K562 (cell line): Measurements from ENCODE around the gene POLD4.

Source experiments
- ELF4 ChIP-seq: fragments of 450-650 bp; formaldehyde crosslinking; IDR thresholded peaks from 2 replicates; pipeline ENCODE4 v1.4.0; 2022; ENCODE audit warnings: missing genetic modification characterization
- TF ChIP-seq, protein P1 (sequence below), 3 experiments: IDR thresholded peaks in 2 of 3; conservative IDR thresholded peaks in 1 of 3; 2 replicates each; pipeline ENCODE4 v1.5.1; 2011 to 2012; ENCODE audit warnings: low read length in 3 of 3, mild to moderate bottlenecking in 3 of 3, control low read depth in 2 of 3, improper control_type of control experiment in 1 of 3, inconsistent platforms in 1 of 3, low read depth in 1 of 3, mixed read lengths in 1 of 3, moderate library complexity in 1 of 3; ENCODE audit not compliant: insufficient read depth in 2 of 3

DNA sequence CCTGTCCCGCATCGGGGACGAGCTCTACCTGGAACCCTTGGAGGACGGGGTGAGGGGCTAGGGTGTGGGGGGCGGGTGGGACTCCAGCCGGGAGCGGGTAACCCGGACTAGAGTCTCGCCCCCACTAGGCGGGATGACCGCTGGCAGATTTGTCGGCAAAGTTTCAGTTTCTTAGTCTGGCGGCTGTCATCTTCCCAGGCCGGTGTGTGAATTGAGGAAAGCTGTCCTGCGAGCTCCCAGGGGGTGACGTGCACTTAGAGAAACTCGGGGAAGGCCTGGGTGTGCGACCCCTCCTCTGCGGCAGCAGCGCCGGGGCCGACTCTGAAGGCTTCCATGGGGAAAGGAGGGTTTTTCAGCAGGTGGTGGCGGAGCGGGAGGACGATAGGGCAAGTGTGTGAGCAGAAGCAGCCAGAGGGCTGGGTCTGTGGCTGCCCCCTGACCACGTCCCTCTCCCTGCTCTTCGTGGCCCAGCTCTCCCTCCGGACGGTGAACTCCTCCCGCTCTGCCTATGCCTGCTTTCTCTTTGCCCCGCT is 38.9 kb upstream of the POLD4 start:
- TF ChIP-seq, protein P1, sequence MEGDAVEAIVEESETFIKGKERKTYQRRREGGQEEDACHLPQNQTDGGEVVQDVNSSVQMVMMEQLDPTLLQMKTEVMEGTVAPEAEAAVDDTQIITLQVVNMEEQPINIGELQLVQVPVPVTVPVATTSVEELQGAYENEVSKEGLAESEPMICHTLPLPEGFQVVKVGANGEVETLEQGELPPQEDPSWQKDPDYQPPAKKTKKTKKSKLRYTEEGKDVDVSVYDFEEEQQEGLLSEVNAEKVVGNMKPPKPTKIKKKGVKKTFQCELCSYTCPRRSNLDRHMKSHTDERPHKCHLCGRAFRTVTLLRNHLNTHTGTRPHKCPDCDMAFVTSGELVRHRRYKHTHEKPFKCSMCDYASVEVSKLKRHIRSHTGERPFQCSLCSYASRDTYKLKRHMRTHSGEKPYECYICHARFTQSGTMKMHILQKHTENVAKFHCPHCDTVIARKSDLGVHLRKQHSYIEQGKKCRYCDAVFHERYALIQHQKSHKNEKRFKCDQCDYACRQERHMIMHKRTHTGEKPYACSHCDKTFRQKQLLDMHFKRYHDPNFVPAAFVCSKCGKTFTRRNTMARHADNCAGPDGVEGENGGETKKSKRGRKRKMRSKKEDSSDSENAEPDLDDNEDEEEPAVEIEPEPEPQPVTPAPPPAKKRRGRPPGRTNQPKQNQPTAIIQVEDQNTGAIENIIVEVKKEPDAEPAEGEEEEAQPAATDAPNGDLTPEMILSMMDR (IDR thresholded peaks at IDR 0.05 in 2 of 3, conservative IDR thresholded peaks at IDR 0.05 in 1 of 3; ENCODE audit: insufficient read depth in 2 of 3, low read depth in 1 of 3, low read length in 3 of 3), result no peak
- no peak for TF ChIP-seq ELF4 (CRISPR knock-in tag)
